Occipital lobe (tissue), 2 donors: ENCODE data around the gene MYT1. TPM values are rescaled to one million over a fixed set of nuclear protein-coding genes. Genes with fewer than 3 reads are reported as not detected.
"Not testable (repeated sequence)": the region's sequence is repeated elsewhere in the genome, so short reads cannot be mapped to it uniquely, and the experiment has no call there.

Experiments used
- DNase-seq: peaks from one replicate; lab custom pipeline; 2025; lab: John Stamatoyannopoulos, UW
- total RNA-seq: library from RNA; depleted of rRNA; stranded (reverse); fragments of >200 nt; gene quantifications from one replicate; pipeline ENCODE4 v1.2.3, GENCODE V29; 2014

Gene MYT1
- total RNA-seq, 1 donor from 2014 or later, result 5.9 TPM

DNA sequence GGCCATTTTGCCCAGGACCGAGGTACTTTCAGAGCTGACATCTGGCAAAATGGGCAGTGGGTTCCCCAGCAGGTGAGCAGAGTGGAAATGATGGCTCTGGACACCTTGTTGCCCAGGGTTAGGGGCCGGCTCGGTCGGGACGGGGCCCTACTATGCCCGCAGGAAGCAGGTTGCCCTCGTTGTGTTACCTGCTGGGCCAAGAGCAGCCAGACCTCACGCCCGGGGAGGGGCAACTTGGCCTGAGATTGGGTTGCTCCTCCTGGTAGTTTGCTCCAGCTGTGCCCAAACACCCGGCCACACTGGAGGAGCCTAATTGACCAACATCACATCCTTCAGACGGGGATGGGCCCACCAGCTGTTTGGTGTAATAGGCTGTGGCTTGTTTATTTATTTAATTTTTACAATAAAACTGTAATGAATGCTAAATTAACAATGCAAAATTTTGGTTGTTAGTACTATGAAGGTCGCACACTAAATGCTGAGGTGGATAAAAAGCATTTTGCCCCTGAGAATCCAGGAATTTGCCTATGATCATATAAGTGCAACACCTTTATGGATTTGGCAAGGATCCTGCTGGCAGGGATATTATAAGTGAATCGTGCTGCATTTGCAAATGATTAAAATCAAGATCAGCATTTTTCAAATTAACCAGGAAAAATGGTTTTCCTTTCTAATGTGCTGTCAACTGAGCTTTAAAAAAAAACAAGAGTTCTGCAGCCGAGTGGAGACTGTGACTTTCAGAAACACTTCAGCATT lies 64.7 kb downstream of the MYT1 start:
- DNase-seq, result no peak

- DNase-seq, result no peak
Observed at GRCh38 chr20:64229507-64230061, 65.3 kb downstream of the MYT1 start.

DNA sequence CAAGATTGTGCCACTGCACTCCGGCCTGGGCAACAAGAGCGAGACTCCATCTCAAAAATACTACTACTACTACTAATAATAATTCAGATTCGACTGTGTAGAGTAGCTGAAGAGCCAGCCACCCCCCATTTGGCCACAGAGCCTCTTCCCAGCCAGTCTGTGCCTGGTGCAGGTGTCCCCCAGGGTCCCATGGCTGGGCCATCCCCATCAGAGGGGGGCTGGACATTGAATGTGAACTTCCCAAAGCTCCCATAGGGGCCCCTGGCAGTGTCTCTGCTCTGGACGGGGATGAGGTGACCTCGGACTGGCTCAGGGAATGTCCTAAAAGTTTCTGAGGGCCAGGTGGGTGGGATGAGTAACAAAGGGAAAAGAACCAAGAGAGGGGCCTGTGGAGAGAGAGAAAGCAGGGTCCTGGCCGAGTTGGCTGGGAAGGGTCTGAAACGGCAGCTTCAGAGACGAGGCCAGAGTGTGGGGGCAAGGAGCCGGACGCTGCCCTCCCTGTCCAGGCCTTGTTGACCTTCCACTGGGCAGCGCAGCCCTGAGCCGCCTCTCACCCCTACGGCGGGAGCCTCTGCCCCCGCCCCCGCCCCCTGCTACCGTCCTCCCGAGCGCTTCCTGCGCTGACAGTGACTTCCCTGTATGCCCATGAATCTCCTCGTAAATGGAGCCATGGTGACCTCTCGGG lies 66.4 kb downstream of the MYT1 start:
- DNase-seq, result no peak

DNA sequence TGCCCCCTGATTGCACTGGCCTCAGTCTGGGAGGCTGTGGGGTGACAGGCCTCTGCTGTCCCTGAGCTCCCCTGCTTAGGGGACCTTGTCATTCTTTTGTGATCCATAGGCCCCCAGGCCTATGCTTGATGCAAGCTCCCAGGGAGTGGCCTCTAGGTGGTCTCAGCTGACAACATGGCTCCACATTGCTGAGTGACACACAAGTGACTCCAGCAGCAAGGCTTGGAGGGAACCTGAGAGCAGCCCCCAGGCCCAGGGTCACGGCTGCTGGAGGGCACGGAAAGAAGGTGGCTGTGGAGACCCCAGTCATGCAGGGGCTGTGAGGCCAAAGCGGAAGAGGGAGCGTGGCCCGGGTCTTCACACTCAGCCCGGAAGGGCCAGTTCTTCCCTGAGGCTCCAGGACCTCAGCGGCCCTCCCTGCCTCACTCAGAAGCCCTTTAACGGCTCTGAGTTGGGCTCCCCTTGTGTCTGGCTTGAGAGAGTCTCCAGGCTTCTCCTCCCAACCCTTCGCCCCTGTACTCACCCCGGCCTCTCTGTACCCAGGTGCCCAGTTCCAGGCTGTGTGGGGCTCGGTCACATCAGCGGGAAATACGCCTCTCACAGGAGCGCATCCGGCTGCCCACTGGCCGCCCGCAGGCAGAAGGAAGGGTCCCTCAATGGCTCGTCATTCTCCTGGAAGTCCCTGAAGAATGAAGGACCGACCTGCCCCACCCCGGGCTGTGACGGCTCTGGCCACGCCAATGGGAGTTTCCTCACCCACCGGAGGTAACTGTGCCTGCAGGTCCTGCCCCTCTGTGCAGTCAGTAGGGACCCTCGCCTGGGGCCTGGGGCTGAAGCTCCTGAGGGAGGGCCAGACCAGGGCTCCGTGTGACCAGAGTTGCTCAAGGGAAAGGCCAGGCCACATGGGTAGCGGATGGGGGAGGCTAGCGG lies 67.6 kb downstream of the MYT1 start:
- DNase-seq, result no peak

DNA sequence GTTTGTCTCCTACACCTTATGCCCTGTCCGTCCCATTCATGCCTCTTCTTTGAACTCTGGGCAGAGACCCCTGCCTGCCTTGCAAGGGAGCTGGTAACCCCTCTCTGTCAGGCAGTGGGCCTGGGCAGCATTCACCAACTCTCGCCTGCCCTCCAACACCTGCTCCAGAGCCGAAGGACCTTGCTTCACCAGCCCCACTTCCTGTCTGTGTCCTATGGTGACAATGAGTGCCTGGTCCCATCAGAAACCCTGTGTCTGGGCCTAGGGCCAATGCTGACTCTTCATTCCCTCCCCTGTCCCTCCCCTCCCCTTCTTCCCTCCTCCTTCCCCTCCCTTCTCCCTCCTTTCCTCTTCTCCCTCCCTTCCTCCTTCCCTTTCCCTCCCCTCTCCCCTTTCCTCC lies 68.5 kb downstream of the MYT1 start:
- no peak for DNase-seq

- no peak for DNase-seq
Observed at GRCh38 chr20:64233725-64234124, 69.5 kb downstream of the MYT1 start.

DNA sequence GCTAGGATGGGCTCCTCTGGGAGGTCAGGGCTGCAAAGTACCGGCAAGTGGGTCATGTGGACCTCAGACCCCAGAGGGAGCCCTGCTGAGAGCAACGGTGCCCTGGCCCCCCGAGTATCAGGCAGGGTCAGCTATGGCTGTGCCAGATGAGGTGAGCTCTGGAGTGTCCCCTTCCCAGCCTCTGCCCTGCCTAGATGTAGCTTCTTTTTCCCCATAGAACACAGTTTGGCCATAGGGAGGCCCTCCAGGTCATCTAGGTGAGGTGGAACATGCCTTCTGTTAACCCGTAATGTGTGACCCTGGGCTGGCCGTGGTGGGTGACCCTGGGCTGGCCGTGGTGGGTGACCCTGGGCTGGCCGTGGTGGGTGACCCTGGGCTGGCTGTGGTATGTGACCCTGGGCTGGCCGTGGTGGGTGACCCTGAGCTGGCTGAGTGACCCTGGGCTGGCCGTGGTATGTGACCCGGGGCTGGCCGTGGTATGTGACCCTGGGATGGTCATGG lies 70.1 kb downstream of the MYT1 start:
- no peak for DNase-seq

DNA sequence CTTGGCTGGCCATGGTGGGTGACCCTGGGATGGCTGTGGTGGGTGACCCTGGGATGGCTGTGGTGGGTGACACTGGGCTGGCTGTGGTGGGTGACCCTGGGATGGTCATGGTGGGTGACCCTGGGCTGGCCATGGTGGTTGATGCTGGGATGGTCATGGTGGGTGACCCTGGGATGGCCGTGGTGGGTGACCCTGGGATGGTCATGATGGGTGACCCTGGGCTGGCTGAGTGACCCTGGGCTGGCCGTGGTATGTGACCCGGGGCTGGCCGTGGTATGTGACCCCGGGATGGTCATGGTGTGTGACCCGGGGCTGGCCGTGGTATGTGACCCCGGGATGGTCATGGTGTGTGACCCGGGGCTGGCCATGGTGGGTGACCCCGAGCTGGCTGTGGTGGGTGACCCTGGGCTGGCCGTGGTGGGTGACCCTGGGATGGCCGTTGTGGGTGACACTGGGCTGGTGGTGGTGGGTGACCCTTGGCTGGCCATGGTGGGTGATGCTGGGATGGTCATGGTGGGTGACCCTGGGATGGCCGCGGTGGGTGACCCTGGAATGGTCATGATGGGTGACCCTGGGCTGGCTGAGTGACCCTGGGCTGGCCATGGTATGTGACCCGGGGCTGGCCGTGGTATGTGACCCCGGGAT lies 70.8 kb downstream of the MYT1 start:
- DNase-seq, result not testable (repeated sequence)

DNA sequence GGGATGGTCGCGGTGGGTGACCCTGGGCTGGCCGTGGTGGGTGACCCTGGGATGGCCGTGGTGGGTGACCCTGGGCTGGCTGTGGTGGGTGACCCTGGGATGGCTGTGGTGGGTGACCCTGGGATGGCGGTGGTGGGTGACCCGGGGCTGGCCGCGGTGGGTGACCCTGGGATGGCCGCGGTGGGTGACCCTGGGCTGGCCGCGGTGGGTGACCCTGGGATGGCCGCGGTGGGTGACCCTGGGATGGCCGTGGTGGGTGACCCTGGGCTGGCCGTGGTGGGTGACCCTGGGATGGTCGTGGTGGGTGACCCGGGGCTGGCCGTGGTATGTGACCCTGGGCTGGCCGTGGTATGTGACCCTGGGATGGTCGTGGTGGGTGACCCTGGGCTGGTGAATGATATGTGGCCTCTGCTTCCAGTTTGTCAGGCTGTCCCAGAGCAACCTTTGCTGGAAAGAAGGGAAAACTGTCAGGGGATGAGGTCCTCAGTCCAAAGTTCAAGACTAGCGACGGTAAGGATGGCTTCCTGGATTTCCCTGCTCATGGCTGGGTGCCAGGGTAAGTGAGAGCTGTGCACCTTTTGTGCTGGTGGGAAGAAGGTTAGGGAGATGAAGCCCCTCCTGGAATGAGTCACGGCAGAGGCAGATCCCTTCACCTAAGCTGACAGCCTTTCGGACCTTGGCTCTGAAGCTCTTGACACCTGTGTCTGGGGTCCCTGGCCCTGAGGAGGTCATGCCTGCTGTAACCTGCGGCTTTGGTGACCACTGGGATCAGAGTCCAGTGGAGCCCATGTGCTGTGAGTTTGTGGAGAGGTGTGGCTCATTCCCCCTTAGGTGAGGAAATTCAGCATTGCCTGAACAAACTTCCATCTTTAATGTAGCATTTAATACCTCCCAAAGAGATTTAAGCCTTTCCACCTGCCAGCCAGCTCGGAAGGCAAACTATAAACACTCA lies 72.2 kb downstream of the MYT1 start:
- no peak for DNase-seq

DNA sequence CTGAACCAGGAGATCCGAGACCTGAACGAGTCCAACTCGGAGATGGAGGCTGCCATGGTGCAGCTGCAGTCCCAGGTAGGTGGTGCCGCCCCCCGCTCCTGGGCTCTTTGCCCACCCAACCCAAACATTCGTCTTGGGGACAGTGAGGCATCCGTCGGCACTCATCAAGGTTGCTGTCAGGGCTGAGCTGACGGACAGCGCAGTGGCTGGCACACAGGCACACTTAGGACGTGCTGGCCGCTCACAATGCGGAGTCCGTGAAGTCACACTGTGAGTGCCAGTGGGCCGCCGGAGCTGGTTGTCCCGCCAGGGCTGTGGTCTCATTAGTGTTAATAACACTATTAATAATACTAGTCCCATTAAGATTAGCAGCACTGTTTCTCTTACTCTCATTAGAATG lies 73.1 kb downstream of the MYT1 start:
- DNase-seq, result no peak

DNA sequence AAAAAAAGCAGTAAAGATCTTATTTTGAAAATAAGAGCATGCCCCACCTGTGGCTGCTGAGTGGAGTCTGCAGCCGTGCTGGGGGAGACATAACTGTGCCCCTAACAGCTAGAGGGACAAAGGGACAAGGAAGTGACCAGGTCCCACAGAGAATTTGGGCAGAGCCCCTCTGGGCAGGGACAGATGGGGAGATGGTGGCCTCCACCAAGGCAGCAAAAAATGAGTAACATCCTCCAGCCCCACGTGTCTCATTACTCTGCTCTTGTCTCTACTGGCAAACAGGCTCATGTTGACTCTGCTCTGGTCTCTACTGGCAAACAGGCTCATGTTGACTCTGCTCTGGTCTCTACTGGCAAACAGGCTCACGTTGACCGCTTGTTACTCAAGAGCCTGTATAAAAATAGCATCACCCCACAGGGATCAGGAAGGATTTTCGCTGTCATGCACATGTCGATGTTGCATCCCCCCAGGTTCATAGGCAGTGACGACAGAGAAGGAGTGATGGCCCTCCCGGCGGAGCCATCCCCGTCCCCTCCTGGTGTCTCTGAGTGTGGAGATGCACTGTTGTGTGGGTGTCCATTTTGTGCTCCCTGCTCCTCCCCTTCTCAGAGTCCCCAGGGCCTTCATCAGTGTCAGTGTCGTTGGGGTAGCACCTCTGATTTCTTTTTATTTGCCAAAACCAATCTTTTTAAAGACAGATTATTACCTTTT lies 74.0 kb downstream of the MYT1 start:
- DNase-seq, result no peak

- DNase-seq, result no peak
Observed at GRCh38 chr20:64238851-64239387, 74.7 kb downstream of the MYT1 start.

- no peak for DNase-seq
Observed at GRCh38 chr20:64239449-64240242, 75.4 kb downstream of the MYT1 start.

- DNase-seq, result no peak
Observed at GRCh38 chr20:64240243-64241015, 76.2 kb downstream of the MYT1 start.

GRCh38 chr20:64241061-64241460 lies 76.8 kb downstream of the MYT1 start:
- DNase-seq, result no peak

GRCh38 chr20:64242003-64242796 lies 77.9 kb downstream of the MYT1 start:
- DNase-seq, result no peak
